Trophoblast cell (in vitro differentiated cells and primary cell): Measurements from ENCODE around the gene IRF9.

ENCODE experiments used
- DNase-seq, 2 donors: peaks; one replicate each; pipeline ENCODE4 v3.0.0-alpha.2; 2016
- H2AFZ ChIP-seq: 2 replicates; pipeline ENCODE4 v1.6.1; 2013; ENCODE audit warnings: low read length, moderate library complexity, mild to moderate bottlenecking; ENCODE audit not compliant: insufficient read depth, poor library complexity
- H2AK5ac ChIP-seq: 2 replicates; pipeline ENCODE4 v1.6.1; 2013; ENCODE audit warnings: mild to moderate bottlenecking, low read length
- H2BK120ac ChIP-seq: 2 replicates; pipeline ENCODE4 v1.6.1; 2013; ENCODE audit warnings: low read length, mild to moderate bottlenecking, moderate library complexity; ENCODE audit not compliant: insufficient read depth, poor library complexity
- H2BK12ac ChIP-seq: 2 replicates; pipeline ENCODE4 v1.6.1; 2013; ENCODE audit warnings: mild to moderate bottlenecking, low read length, moderate library complexity
- H2BK5ac ChIP-seq: 2 replicates; pipeline ENCODE4 v1.6.1; 2013; ENCODE audit warnings: low read length, low read depth, moderate library complexity, mild to moderate bottlenecking; ENCODE audit not compliant: poor library complexity
- H3K14ac ChIP-seq: 2 replicates; pipeline ENCODE4 v1.6.1; 2013; ENCODE audit warnings: mild to moderate bottlenecking, low read length
- H3K18ac ChIP-seq: 2 replicates; pipeline ENCODE4 v1.6.1; 2013; ENCODE audit warnings: mild to moderate bottlenecking, low read length
- H3K23ac ChIP-seq: 2 replicates; pipeline ENCODE4 v1.6.1; 2013; ENCODE audit warnings: low read length
- H3K27ac ChIP-seq: 2 replicates; pipeline ENCODE4 v1.5.1; 2013; ENCODE audit warnings: low read depth, mild to moderate bottlenecking, inconsistent platforms, low read length, moderate library complexity
- H3K27me3 ChIP-seq: 2 replicates; pipeline ENCODE4 v1.6.1; 2013; ENCODE audit warnings: inconsistent platforms, mild to moderate bottlenecking, low read length, moderate library complexity; ENCODE audit not compliant: insufficient read depth
- H3K36me3 ChIP-seq, 2 experiments: 1 replicate in 1 of 2; 2 replicates in 1 of 2; pipeline ENCODE4 v1.6.1; 2013; ENCODE audit warnings: low read length in 2 of 2, mild to moderate bottlenecking in 2 of 2, moderate library complexity in 1 of 2; ENCODE audit not compliant: insufficient read depth in 2 of 2, control insufficient read depth in 1 of 2
- H3K4ac ChIP-seq: 2 replicates; pipeline ENCODE4 v1.6.1; 2013; ENCODE audit warnings: low read depth, mild to moderate bottlenecking, low read length, moderate library complexity
- H3K4me1 ChIP-seq, 2 experiments: 1 replicate in 1 of 2; 2 replicates in 1 of 2; pipeline ENCODE4 v1.6.1; 2013; ENCODE audit warnings: low read length in 2 of 2, mild to moderate bottlenecking in 2 of 2, moderate library complexity in 1 of 2; ENCODE audit not compliant: insufficient read depth in 2 of 2, control insufficient read depth in 1 of 2
- H3K4me2 ChIP-seq: 2 replicates; pipeline ENCODE4 v1.6.1; 2013; ENCODE audit warnings: inconsistent platforms, mild to moderate bottlenecking, low read length, moderate library complexity
- H3K4me3 ChIP-seq: 2 replicates; pipeline ENCODE4 v1.5.1; 2013; ENCODE audit warnings: mild to moderate bottlenecking, low read depth, low read length, inconsistent platforms
- H3K79me1 ChIP-seq: one replicate; pipeline ENCODE4 v1.6.1; 2013; ENCODE audit warnings: low read length
- H3K79me2 ChIP-seq: 2 replicates; pipeline ENCODE4 v1.6.1; 2013; ENCODE audit warnings: low read length, mild to moderate bottlenecking; ENCODE audit not compliant: control insufficient read depth, insufficient read depth, poor library complexity
- H3K9ac ChIP-seq: 2 replicates; pipeline ENCODE4 v1.6.1; 2013; ENCODE audit warnings: mild to moderate bottlenecking, low read length
- H3K9me3 ChIP-seq: 2 replicates; pipeline ENCODE4 v1.6.1; 2013; ENCODE audit warnings: low read depth, mild to moderate bottlenecking, control low read depth, inconsistent platforms, low read length; ENCODE audit not compliant: insufficient read depth
- H4K12ac ChIP-seq: 2 replicates; pipeline ENCODE4 v1.6.1; 2013; ENCODE audit warnings: low read depth, mild to moderate bottlenecking, low read length, moderate library complexity
- H4K8ac ChIP-seq: 2 replicates; pipeline ENCODE4 v1.6.1; 2013; ENCODE audit warnings: low read depth, mild to moderate bottlenecking, low read length, moderate library complexity
- H4K91ac ChIP-seq: one replicate; pipeline ENCODE4 v1.6.1; 2013; ENCODE audit warnings: low read depth, mild to moderate bottlenecking, low read length, moderate library complexity
- WGBS: extraction: QIAGEN DNeasy Blood & Tissue Kit; methylation state at CpG from one replicate; pipeline ENCODE4 v1.1.7; 2013; ENCODE audit warnings: missing lambda C conversion rate; ENCODE audit not compliant: insufficient read length, insufficient coverage; ENCODE audit errors: extremely low coverage; 5-methylcytosine and 5-hydroxymethylcytosine counted together

Gene IRF9

DNA sequence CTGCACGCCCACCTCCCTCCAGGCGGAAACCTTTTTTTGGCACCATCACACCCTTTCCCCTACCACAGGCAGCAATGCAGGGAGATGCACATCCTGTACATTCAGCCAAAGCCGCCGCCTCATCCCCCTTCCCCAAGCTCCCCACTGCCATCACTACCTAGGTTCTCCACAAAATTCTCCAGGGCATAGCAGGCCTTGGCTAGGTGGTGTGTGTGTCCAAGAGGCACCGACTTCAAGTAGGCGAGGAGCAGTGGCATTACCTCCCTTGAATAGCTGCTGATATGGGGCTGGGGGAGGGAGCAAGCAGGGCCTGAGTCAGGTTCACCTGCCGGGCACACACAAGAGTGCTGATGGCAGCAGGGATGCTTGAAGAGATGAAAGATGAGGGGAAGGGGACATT lies 24.0 kb downstream of the IRF9 start:
- H4K12ac ChIP-seq: no peak overlapping the region
- no peak overlapping the region for H3K27ac ChIP-seq
- no peak overlapping the region for H2AK5ac ChIP-seq
- no peak overlapping the region for H3K4me2 ChIP-seq
- peaks cover 4% of the 10 kb centered on the region for H3K79me1 ChIP-seq
- H3K14ac ChIP-seq: no peak overlapping the region
- no peak overlapping the region for H2BK120ac ChIP-seq
- no peaks in the 10 kb centered on the region for H3K27me3 ChIP-seq
- no peak for DNase-seq
- no peak overlapping the region for H2BK12ac ChIP-seq
- H4K91ac ChIP-seq: no peak overlapping the region
- H3K79me2 ChIP-seq: peaks cover 4% of the 10 kb centered on the region
- no peaks in the 10 kb centered on the region for H3K9me3 ChIP-seq
- H3K18ac ChIP-seq: no peak overlapping the region
- no peak overlapping the region for H3K9ac ChIP-seq
- H3K4me3 ChIP-seq: no peak overlapping the region
- peaks cover 2 to 3% of the 10 kb centered on the region in 2 experiments for H3K4me1 ChIP-seq
- no CpG with 5 or more reads among the region's 7 CpGs for WGBS
- no peak overlapping the region for H4K8ac ChIP-seq
- H3K36me3 ChIP-seq: peaks cover 60 to 74% of the 10 kb centered on the region in 2 experiments
- no peak overlapping the region for H2BK5ac ChIP-seq
- H3K4ac ChIP-seq: no peak overlapping the region
- H3K23ac ChIP-seq: no peak overlapping the region
- H2AFZ ChIP-seq: no peak overlapping the region

DNA sequence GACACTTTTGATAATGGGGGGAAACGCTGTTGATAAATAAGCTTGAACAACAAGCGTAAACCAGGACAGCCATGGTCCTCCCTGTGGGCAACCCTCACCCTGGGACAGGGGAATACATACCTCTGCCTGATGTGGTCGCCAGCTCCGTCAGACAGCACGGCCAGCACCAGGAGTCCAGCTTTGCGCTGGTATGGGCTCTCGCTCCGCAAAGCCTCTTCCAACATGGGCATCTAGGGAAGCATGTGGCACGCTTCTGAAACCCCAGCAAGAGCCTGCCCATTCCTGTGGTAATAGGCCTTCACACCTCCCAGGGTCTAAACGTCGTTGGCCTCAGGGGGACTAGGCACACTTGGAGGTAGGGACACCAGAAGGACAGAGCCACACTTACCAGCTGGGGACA lies 24.7 kb downstream of the IRF9 start:
- no peak overlapping the region for H3K14ac ChIP-seq
- no peak overlapping the region for H3K4ac ChIP-seq
- H3K27me3 ChIP-seq: no peaks in the 10 kb centered on the region
- no peak overlapping the region for H3K18ac ChIP-seq
- peaks cover 4% of the 10 kb centered on the region for H3K79me1 ChIP-seq
- no peaks in the 10 kb centered on the region for H3K9me3 ChIP-seq
- no peak overlapping the region for H3K4me2 ChIP-seq
- no peak overlapping the region for H3K4me3 ChIP-seq
- H2BK12ac ChIP-seq: no peak overlapping the region
- no peak overlapping the region for H2AK5ac ChIP-seq
- no peak overlapping the region for H4K12ac ChIP-seq
- no peak overlapping the region for H3K27ac ChIP-seq
- DNase-seq: no peak
- H3K36me3 ChIP-seq: peaks cover 54 to 73% of the 10 kb centered on the region in 2 experiments
- H2BK5ac ChIP-seq: no peak overlapping the region
- H4K91ac ChIP-seq: no peak overlapping the region
- H2AFZ ChIP-seq: no peak overlapping the region
- no peak overlapping the region for H3K23ac ChIP-seq
- peaks cover 2 to 3% of the 10 kb centered on the region in 2 experiments for H3K4me1 ChIP-seq
- no peak overlapping the region for H3K9ac ChIP-seq
- WGBS: no CpG with 5 or more reads among the region's 11 CpGs
- peaks cover 4% of the 10 kb centered on the region for H3K79me2 ChIP-seq
- H4K8ac ChIP-seq: no peak overlapping the region
- no peak overlapping the region for H2BK120ac ChIP-seq

DNA sequence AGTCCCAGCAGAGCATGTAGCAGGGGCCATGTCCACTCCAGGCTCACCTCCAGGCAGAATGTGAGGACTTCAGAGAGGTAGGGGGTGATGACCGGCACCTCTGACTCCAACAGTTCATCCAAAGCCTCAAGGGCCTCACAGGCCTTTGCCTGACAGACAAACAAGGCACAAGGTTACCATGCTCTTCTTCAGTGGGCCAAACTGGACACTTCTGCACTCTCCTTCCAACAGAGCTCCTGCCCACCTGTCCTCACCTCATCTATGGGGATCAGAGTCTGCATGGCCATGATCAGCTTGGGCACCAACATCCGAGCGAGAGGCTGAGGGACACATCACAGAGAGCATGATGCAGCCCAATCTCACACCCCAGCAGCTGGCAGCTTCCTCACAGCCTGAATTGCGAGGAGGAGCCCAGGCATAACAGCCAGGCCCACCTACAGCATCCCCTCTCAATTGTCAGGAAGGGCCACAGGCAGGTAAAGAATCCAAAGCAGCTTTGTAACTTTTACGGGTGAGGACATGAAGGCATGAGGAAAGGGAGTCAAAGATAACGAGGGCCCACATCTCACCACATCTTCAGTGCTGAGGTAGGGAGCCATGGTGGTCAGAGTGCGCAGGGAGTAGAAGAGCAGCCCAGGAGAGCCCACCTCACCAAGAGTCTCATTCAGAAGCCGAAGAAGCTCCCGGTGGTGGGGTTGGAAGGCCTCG lies 25.9 kb downstream of the IRF9 start:
- Histone ChIP-seq H3K4me1 (peaks cover 2 to 3% of the 10 kb centered on the region in 2 experiments), H2BK12ac (no peak overlapping the region), H3K79me2 (peaks cover 4% of the 10 kb centered on the region), H3K4me2 (no peak overlapping the region), H4K12ac (no peak overlapping the region), H3K23ac (no peak overlapping the region), H3K14ac (no peak overlapping the region), H3K9ac (no peak overlapping the region), H4K91ac (no peak overlapping the region), H3K4me3 (no peak overlapping the region), H3K36me3 (peaks cover 49 to 64% of the 10 kb centered on the region in 2 experiments), H3K18ac (no peak overlapping the region), H2AFZ (no peak overlapping the region), H4K8ac (no peak overlapping the region), H2BK5ac (no peak overlapping the region), H2AK5ac (no peak overlapping the region), H3K79me1 (peaks cover 4% of the 10 kb centered on the region), H3K27me3 (no peaks in the 10 kb centered on the region), H2BK120ac (no peak overlapping the region), H3K27ac (no peak overlapping the region), H3K9me3 (no peaks in the 10 kb centered on the region), H3K4ac (no peak overlapping the region)
- WGBS: no CpG with 5 or more reads among the region's 10 CpGs
- DNase-seq: no peak

DNA sequence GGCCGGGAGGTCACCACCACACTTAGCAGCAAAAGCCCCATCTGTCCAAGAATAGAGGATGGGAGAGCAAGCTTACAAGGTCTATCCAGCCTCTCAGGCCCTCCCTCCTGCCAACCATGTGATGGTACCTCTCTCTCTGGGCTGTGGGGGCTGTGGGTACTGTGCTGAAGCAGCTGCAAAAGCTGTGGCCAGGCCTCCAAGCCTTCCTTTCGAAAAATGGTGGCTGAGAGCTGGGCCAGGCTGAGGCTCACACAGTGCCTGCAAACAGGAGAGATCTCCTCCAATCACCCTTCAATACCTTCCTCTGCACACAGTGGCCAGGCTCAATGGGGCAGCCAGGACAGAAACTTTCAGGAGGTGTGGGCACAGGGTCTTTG lies 26.5 kb downstream of the IRF9 start:
- no peak for DNase-seq
- H3K14ac ChIP-seq: no peak overlapping the region
- no peak overlapping the region for H4K8ac ChIP-seq
- H3K79me1 ChIP-seq: peaks cover 4% of the 10 kb centered on the region
- no peak overlapping the region for H2AK5ac ChIP-seq
- H4K91ac ChIP-seq: no peak overlapping the region
- H3K4me1 ChIP-seq: peaks cover 2 to 3% of the 10 kb centered on the region in 2 experiments
- H3K79me2 ChIP-seq: peaks cover 4% of the 10 kb centered on the region
- H3K18ac ChIP-seq: no peak overlapping the region
- no peak overlapping the region for H2AFZ ChIP-seq
- no peak overlapping the region for H3K27ac ChIP-seq
- H3K9ac ChIP-seq: no peak overlapping the region
- no peaks in the 10 kb centered on the region for H3K9me3 ChIP-seq
- peak overlapping the region; percentile 64 for H3K4me2 ChIP-seq
- H3K4me3 ChIP-seq: no peak overlapping the region
- H4K12ac ChIP-seq: no peak overlapping the region
- no peak overlapping the region for H2BK5ac ChIP-seq
- no peak overlapping the region for H2BK120ac ChIP-seq
- no CpG with 5 or more reads among the region's 2 CpGs for WGBS
- peaks cover 48 to 64% of the 10 kb centered on the region in 2 experiments for H3K36me3 ChIP-seq
- H3K27me3 ChIP-seq: no peaks in the 10 kb centered on the region
- no peak overlapping the region for H2BK12ac ChIP-seq
- no peak overlapping the region for H3K4ac ChIP-seq
- H3K23ac ChIP-seq: no peak overlapping the region
